HepG2 (cell line): ENCODE data around the gene SPTAN1. TPM values are rescaled to one million over a fixed set of nuclear protein-coding genes. Genes with fewer than 3 reads are reported as not detected.

Source experiments
- ARNT2 ChIP-seq: sonication (generic); formaldehyde crosslinking; IDR thresholded peaks from 2 replicates; pipeline ENCODE4 v1.8.0; 2022; ENCODE audit warnings: mild to moderate bottlenecking, low read depth, missing genetic modification reagents, moderate library complexity
- ATF7 ChIP-seq, 2 experiments: fragments of 450-650 bp in 1 of 2; sonication (generic) in 1 of 2; formaldehyde crosslinking in 1 of 2; IDR thresholded peaks; 2 replicates each; pipeline versions ENCODE4 v1.4.0 to v1.6.1; 2016 to 2020; ENCODE audit warnings: antibody characterized with exemption in 1 of 2, mild to moderate bottlenecking in 1 of 2, missing genetic modification reagents in 1 of 2
- BRD4 ChIP-seq: sonication (generic); formaldehyde crosslinking; IDR thresholded peaks from 2 replicates; pipeline ENCODE4 v1.4.0; 2020; ENCODE audit warnings: missing genetic modification reagents
- FOXC1 ChIP-seq: sonication (generic); formaldehyde crosslinking; IDR thresholded peaks from 2 replicates; pipeline ENCODE4 v1.8.0; 2022; ENCODE audit warnings: mild to moderate bottlenecking, missing genetic modification reagents, borderline replicate concordance
- GLI4 ChIP-seq: sonication (generic); formaldehyde crosslinking; IDR thresholded peaks from 2 replicates; pipeline ENCODE4 v1.5.1; 2020; ENCODE audit warnings: missing genetic modification reagents, mild to moderate bottlenecking, moderate library complexity, borderline replicate concordance
- GMEB1 ChIP-seq: sonication (generic); formaldehyde crosslinking; IDR thresholded peaks from 2 replicates; pipeline ENCODE4 v1.5.1; 2020; ENCODE audit warnings: missing genetic modification reagents, mild to moderate bottlenecking, borderline replicate concordance
- HES4 ChIP-seq: sonication (generic); formaldehyde crosslinking; IDR thresholded peaks from 2 replicates; pipeline ENCODE4 v1.9.0; 2021; ENCODE audit warnings: mild to moderate bottlenecking, missing genetic modification reagents, borderline replicate concordance
- MAFF ChIP-seq: IDR thresholded peaks from 2 replicates; pipeline ENCODE4 v1.6.1; 2011; ENCODE audit warnings: low read depth, low read length, improper control_type of control experiment
- SP4 ChIP-seq: sonication (generic); formaldehyde crosslinking; IDR thresholded peaks from 2 replicates; pipeline ENCODE4 v1.8.1; 2023; ENCODE audit warnings: mild to moderate bottlenecking, missing genetic modification reagents
- STAG1 ChIP-seq: sonication (generic); formaldehyde crosslinking; IDR thresholded peaks from 2 replicates; pipeline ENCODE4 v1.4.0; 2020; ENCODE audit warnings: missing genetic modification reagents
- ZNF280D ChIP-seq: sonication (generic); formaldehyde crosslinking; IDR thresholded peaks from 2 replicates; pipeline ENCODE4 v1.5.1; 2020; ENCODE audit warnings: mild to moderate bottlenecking, missing genetic modification reagents
- ZNF362 ChIP-seq: sonication (generic); formaldehyde crosslinking; IDR thresholded peaks from 2 replicates; pipeline ENCODE4 v1.4.0; 2020; ENCODE audit warnings: missing genetic modification reagents, mild to moderate bottlenecking, borderline replicate concordance
- ZNF556 ChIP-seq: sonication (generic); formaldehyde crosslinking; IDR thresholded peaks from 2 replicates; pipeline ENCODE4 v1.4.0; 2020; ENCODE audit warnings: mild to moderate bottlenecking, missing genetic modification reagents, borderline replicate concordance
- ZNF790 ChIP-seq: sonication (generic); formaldehyde crosslinking; IDR thresholded peaks from 2 replicates; pipeline ENCODE4 v1.8.0; 2022; ENCODE audit warnings: missing genetic modification reagents, mild to moderate bottlenecking, borderline replicate concordance
- ZNF792 ChIP-seq: IDR thresholded peaks from 2 replicates; pipeline ENCODE4 v1.6.1; 2016
- polyA plus RNA-seq, 8 experiments: library from polyadenylated mRNA; depleted of rRNA in 3 of 8; stranded (reverse) in 7 of 8; unstranded in 1 of 8; fragments of >200 nt; fragmentation: Illumina TruSeq in 4 of 8; extraction: Trizol in 4 of 8; gene quantifications; 2 replicates each; pipeline versions ENCODE4 v1.2.1 to v1.2.3, GENCODE V29; 2011 to 2016; ENCODE audit warnings: low read depth in 4 of 8, missing spikeins in 1 of 8, mixed read lengths in 1 of 8; ENCODE audit not compliant: insufficient read depth in 1 of 8
- total RNA-seq, 5 experiments: library from RNA; depleted of rRNA; stranded (reverse); fragments of >200 nt; fragmentation: Illumina TruSeq; extraction: Trizol; gene quantifications; 2 replicates each; pipeline ENCODE4 v1.2.3, GENCODE V29; 2016; ENCODE audit warnings: low read depth in 1 of 5
- TF ChIP-seq, protein P1 (sequence below): sonication (generic); formaldehyde crosslinking; conservative IDR thresholded peaks from 2 replicates; pipeline ENCODE4 v1.8.1; 2023; ENCODE audit warnings: missing genetic modification reagents
- TF ChIP-seq, protein P2 (sequence below): sonication (generic); formaldehyde crosslinking; IDR thresholded peaks from 2 replicates; pipeline ENCODE4 v1.5.0; 2020; ENCODE audit warnings: mild to moderate bottlenecking, missing genetic modification reagents, borderline replicate concordance

Gene SPTAN1
- total and polyA plus RNA-seq, 2 of the 13 experiments (the other 11 are each of a cell fraction or from before 2014, with no cell fraction given): 106 to 111 TPM

GRCh38 chr9:128636024-128636390 is 83.6 kb downstream of the SPTAN1 start (continued):
- TF ChIP-seq, protein P1, sequence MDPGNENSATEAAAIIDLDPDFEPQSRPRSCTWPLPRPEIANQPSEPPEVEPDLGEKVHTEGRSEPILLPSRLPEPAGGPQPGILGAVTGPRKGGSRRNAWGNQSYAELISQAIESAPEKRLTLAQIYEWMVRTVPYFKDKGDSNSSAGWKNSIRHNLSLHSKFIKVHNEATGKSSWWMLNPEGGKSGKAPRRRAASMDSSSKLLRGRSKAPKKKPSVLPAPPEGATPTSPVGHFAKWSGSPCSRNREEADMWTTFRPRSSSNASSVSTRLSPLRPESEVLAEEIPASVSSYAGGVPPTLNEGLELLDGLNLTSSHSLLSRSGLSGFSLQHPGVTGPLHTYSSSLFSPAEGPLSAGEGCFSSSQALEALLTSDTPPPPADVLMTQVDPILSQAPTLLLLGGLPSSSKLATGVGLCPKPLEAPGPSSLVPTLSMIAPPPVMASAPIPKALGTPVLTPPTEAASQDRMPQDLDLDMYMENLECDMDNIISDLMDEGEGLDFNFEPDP: no peak
- TF ChIP-seq ZNF790 (CRISPR knock-in tag): no peak
- no peak for TF ChIP-seq ZNF362 (CRISPR knock-in tag)
- peak; percentile 46; the same call in 1 of the 2 replicates for TF ChIP-seq FOXC1 (CRISPR knock-in tag)
- TF ChIP-seq GLI4 (CRISPR knock-in tag): no peak
- peak; percentile 25; the same call in 1 of the 2 replicates for TF ChIP-seq ZNF792
- TF ChIP-seq, protein P2, sequence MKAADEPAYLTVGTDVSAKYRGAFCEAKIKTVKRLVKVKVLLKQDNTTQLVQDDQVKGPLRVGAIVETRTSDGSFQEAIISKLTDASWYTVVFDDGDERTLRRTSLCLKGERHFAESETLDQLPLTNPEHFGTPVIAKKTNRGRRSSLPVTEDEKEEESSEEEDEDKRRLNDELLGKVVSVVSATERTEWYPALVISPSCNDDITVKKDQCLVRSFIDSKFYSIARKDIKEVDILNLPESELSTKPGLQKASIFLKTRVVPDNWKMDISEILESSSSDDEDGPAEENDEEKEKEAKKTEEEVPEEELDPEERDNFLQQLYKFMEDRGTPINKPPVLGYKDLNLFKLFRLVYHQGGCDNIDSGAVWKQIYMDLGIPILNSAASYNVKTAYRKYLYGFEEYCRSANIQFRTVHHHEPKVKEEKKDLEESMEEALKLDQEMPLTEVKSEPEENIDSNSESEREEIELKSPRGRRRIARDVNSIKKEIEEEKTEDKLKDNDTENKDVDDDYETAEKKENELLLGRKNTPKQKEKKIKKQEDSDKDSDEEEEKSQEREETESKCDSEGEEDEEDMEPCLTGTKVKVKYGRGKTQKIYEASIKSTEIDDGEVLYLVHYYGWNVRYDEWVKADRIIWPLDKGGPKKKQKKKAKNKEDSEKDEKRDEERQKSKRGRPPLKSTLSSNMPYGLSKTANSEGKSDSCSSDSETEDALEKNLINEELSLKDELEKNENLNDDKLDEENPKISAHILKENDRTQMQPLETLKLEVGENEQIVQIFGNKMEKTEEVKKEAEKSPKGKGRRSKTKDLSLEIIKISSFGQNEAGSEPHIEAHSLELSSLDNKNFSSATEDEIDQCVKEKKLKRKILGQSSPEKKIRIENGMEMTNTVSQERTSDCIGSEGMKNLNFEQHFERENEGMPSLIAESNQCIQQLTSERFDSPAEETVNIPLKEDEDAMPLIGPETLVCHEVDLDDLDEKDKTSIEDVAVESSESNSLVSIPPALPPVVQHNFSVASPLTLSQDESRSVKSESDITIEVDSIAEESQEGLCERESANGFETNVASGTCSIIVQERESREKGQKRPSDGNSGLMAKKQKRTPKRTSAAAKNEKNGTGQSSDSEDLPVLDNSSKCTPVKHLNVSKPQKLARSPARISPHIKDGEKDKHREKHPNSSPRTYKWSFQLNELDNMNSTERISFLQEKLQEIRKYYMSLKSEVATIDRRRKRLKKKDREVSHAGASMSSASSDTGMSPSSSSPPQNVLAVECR: peak; percentile 77
- peak; percentile 17; the same call in 1 of the 2 replicates for TF ChIP-seq GMEB1 (CRISPR knock-in tag)
- TF ChIP-seq ZNF556 (CRISPR knock-in tag): no peak; the same call in 1 of the 2 replicates
- TF ChIP-seq BRD4 (CRISPR knock-in tag): no peak
- TF ChIP-seq HES4: no peak
- peak; percentile 67 for TF ChIP-seq STAG1
- peak; percentile 5; the same call in 1 of the 2 replicates for TF ChIP-seq ARNT2
- TF ChIP-seq MAFF: no peak
- 0 out of 2 replicates have a peak, but pooled peaks have one; percentile 64 for TF ChIP-seq ZNF280D (CRISPR knock-in tag)
- no peak for TF ChIP-seq ATF7 (IDR thresholded peaks at IDR 0.05)
- TF ChIP-seq ATF7 (CRISPR knock-in tag; IDR thresholded peaks at IDR 0.05): no peak
- peak; percentile 79; the same call in 1 of the 2 replicates for TF ChIP-seq SP4 (CRISPR knock-in tag)
